HEK293 (cell line): ENCODE data around the gene MCTP1.
A peak's percentile ranks its signal among the peaks of the same experiment; 100 is the strongest.

Experiments used
- ELK4 ChIP-seq: IDR thresholded peaks from 2 replicates; pipeline ENCODE4 v1.6.1; 2011; ENCODE audit warnings: mild to moderate bottlenecking, low read depth, low read length, borderline replicate concordance
- FEZF1 ChIP-seq: fragments of 450-650 bp; formaldehyde crosslinking; IDR thresholded peaks from 2 replicates; pipeline ENCODE4 v1.5.1; 2016; ENCODE audit warnings: missing biosample characterization, missing genetic modification characterization
- HOXD13 ChIP-seq: sonication (generic); formaldehyde crosslinking; IDR thresholded peaks from 2 replicates; pipeline ENCODE4 v1.8.0; 2022; ENCODE audit warnings: missing genetic modification reagents, borderline replicate concordance
- IKZF3 ChIP-seq: fragments of 450-650 bp; IDR thresholded peaks from 2 replicates; pipeline ENCODE4 v1.5.0; 2018; ENCODE audit warnings: missing biosample characterization, mild to moderate bottlenecking, missing genetic modification characterization, moderate library complexity
- KLF1 ChIP-seq: fragments of 450-650 bp; formaldehyde crosslinking; IDR thresholded peaks from 2 replicates; pipeline ENCODE4 v1.5.1; 2016; ENCODE audit warnings: missing biosample characterization, missing genetic modification characterization
- KLF10 ChIP-seq: fragments of 450-650 bp; IDR thresholded peaks from 2 replicates; pipeline ENCODE4 v1.5.1; 2018; ENCODE audit warnings: missing biosample characterization, mild to moderate bottlenecking, missing genetic modification characterization
- KLF7 ChIP-seq: fragments of 450-650 bp; formaldehyde crosslinking; IDR thresholded peaks from 2 replicates; pipeline ENCODE4 v1.5.1; 2016; ENCODE audit warnings: missing biosample characterization, missing genetic modification characterization, borderline replicate concordance
- ZBTB6 ChIP-seq: fragments of 450-650 bp; formaldehyde crosslinking; IDR thresholded peaks from 2 replicates; pipeline ENCODE4 v1.5.1; 2017; ENCODE audit warnings: missing biosample characterization, missing genetic modification characterization
- ZBTB8A ChIP-seq: fragments of 450-650 bp; formaldehyde crosslinking; IDR thresholded peaks from 2 replicates; pipeline ENCODE4 v1.5.1; 2016; ENCODE audit warnings: missing biosample characterization, missing genetic modification characterization
- ZEB2 ChIP-seq: fragments of 450-650 bp; formaldehyde crosslinking; IDR thresholded peaks from 2 replicates; pipeline ENCODE4 v1.5.1; 2016; ENCODE audit warnings: missing biosample characterization, missing genetic modification characterization
- ZFHX2 ChIP-seq: fragments of 450-650 bp; formaldehyde crosslinking; conservative IDR thresholded peaks from 2 replicates; pipeline ENCODE4 v1.5.1; 2016; ENCODE audit warnings: missing biosample characterization, missing genetic modification characterization
- ZFP37 ChIP-seq: fragments of 450-650 bp; formaldehyde crosslinking; IDR thresholded peaks from 2 replicates; pipeline ENCODE4 v1.5.1; 2016; ENCODE audit warnings: missing biosample characterization, missing genetic modification characterization
- ZIC2 ChIP-seq: fragments of 450-650 bp; formaldehyde crosslinking; IDR thresholded peaks from 2 replicates; pipeline ENCODE4 v1.5.1; 2016; ENCODE audit warnings: missing biosample characterization, missing genetic modification characterization
- ZNF341 ChIP-seq: fragments of 450-650 bp; formaldehyde crosslinking; IDR thresholded peaks from 2 replicates; pipeline ENCODE4; 2016; ENCODE audit warnings: low read depth, missing biosample characterization, missing genetic modification characterization
- ZNF394 ChIP-seq: fragments of 450-650 bp; formaldehyde crosslinking; IDR thresholded peaks from 2 replicates; pipeline ENCODE4 v1.5.1; 2016; ENCODE audit warnings: missing biosample characterization, missing genetic modification characterization, mild to moderate bottlenecking, moderate library complexity, borderline replicate concordance
- ZNF501 ChIP-seq: fragments of 450-650 bp; formaldehyde crosslinking; IDR thresholded peaks from 2 replicates; pipeline ENCODE4 v1.5.1; 2016; ENCODE audit warnings: missing biosample characterization, missing genetic modification characterization
- ZNF514 ChIP-seq: fragments of 450-650 bp; formaldehyde crosslinking; IDR thresholded peaks from 2 replicates; pipeline ENCODE4 v1.5.1; 2016; ENCODE audit warnings: missing biosample characterization, missing genetic modification characterization
- ZNF558 ChIP-seq: fragments of 450-650 bp; formaldehyde crosslinking; IDR thresholded peaks from 2 replicates; pipeline ENCODE4 v1.5.1; 2016; ENCODE audit warnings: missing biosample characterization, missing genetic modification characterization
- ZNF692 ChIP-seq: fragments of 450-650 bp; formaldehyde crosslinking; IDR thresholded peaks from 2 replicates; pipeline ENCODE4 v1.5.1; 2016; ENCODE audit warnings: missing biosample characterization, missing genetic modification characterization
- ZNF701 ChIP-seq: fragments of 450-650 bp; formaldehyde crosslinking; IDR thresholded peaks from 2 replicates; pipeline ENCODE4 v1.5.1; 2016; ENCODE audit warnings: missing biosample characterization, missing genetic modification characterization
- ZNF76 ChIP-seq: fragments of 450-650 bp; formaldehyde crosslinking; IDR thresholded peaks from 2 replicates; pipeline ENCODE4; 2016; ENCODE audit warnings: low read depth, missing biosample characterization, missing genetic modification characterization, borderline replicate concordance
- ZNF777 ChIP-seq: fragments of 450-650 bp; formaldehyde crosslinking; IDR thresholded peaks from 2 replicates; pipeline ENCODE4 v1.5.1; 2017; ENCODE audit warnings: missing biosample characterization, missing genetic modification characterization, borderline replicate concordance
- ZNF837 ChIP-seq: fragments of 450-650 bp; formaldehyde crosslinking; IDR thresholded peaks from 2 replicates; pipeline ENCODE4 v1.5.1; 2016; ENCODE audit warnings: missing biosample characterization, missing genetic modification characterization
- TF ChIP-seq, protein P1 (sequence below): fragments of 450-650 bp; formaldehyde crosslinking; IDR thresholded peaks from 2 replicates; pipeline ENCODE4 v1.5.1; 2016; ENCODE audit warnings: missing biosample characterization, missing genetic modification characterization
- TF ChIP-seq, protein P2 (sequence below): fragments of 450-650 bp; formaldehyde crosslinking; IDR thresholded peaks from 2 replicates; pipeline ENCODE4 v1.5.1; 2017; ENCODE audit warnings: missing biosample characterization, missing genetic modification characterization
- TF ChIP-seq, protein P3 (sequence below): fragments of 450-650 bp; formaldehyde crosslinking; IDR thresholded peaks from 2 replicates; pipeline ENCODE4 v1.5.1; 2016; ENCODE audit warnings: missing biosample characterization, missing genetic modification characterization
- TF ChIP-seq, protein P4 (sequence below): fragments of 450-650 bp; formaldehyde crosslinking; IDR thresholded peaks from 2 replicates; pipeline ENCODE4 v1.5.1; 2017; ENCODE audit warnings: missing biosample characterization, missing genetic modification characterization

The MCTP1 gene

GRCh38 chr5:95283761-95284571, 928 bp downstream of the MCTP1 start (continued):
- TF ChIP-seq, protein P1, sequence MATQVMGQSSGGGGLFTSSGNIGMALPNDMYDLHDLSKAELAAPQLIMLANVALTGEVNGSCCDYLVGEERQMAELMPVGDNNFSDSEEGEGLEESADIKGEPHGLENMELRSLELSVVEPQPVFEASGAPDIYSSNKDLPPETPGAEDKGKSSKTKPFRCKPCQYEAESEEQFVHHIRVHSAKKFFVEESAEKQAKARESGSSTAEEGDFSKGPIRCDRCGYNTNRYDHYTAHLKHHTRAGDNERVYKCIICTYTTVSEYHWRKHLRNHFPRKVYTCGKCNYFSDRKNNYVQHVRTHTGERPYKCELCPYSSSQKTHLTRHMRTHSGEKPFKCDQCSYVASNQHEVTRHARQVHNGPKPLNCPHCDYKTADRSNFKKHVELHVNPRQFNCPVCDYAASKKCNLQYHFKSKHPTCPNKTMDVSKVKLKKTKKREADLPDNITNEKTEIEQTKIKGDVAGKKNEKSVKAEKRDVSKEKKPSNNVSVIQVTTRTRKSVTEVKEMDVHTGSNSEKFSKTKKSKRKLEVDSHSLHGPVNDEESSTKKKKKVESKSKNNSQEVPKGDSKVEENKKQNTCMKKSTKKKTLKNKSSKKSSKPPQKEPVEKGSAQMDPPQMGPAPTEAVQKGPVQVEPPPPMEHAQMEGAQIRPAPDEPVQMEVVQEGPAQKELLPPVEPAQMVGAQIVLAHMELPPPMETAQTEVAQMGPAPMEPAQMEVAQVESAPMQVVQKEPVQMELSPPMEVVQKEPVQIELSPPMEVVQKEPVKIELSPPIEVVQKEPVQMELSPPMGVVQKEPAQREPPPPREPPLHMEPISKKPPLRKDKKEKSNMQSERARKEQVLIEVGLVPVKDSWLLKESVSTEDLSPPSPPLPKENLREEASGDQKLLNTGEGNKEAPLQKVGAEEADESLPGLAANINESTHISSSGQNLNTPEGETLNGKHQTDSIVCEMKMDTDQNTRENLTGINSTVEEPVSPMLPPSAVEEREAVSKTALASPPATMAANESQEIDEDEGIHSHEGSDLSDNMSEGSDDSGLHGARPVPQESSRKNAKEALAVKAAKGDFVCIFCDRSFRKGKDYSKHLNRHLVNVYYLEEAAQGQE (tag by site-specific recombination) = peak; percentile 53
- peak; percentile 79 for TF ChIP-seq ZNF777 (tag by site-specific recombination)
- TF ChIP-seq, protein P2, sequence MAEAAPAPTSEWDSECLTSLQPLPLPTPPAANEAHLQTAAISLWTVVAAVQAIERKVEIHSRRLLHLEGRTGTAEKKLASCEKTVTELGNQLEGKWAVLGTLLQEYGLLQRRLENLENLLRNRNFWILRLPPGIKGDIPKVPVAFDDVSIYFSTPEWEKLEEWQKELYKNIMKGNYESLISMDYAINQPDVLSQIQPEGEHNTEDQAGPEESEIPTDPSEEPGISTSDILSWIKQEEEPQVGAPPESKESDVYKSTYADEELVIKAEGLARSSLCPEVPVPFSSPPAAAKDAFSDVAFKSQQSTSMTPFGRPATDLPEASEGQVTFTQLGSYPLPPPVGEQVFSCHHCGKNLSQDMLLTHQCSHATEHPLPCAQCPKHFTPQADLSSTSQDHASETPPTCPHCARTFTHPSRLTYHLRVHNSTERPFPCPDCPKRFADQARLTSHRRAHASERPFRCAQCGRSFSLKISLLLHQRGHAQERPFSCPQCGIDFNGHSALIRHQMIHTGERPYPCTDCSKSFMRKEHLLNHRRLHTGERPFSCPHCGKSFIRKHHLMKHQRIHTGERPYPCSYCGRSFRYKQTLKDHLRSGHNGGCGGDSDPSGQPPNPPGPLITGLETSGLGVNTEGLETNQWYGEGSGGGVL (tag by site-specific recombination) = peak; percentile 80
- TF ChIP-seq ZNF692 (tag by site-specific recombination) = peak; percentile 85
- TF ChIP-seq ZNF514 (tag by site-specific recombination) = no peak
- TF ChIP-seq IKZF3 = peak; percentile 53; the same call in 1 of the 2 replicates
- no peak for TF ChIP-seq ZNF558 (tag by site-specific recombination)
- TF ChIP-seq ZEB2 = peak; percentile 88
- TF ChIP-seq ZNF501 (tag by site-specific recombination) = peak; percentile 87
- peak; percentile 73 for TF ChIP-seq ZNF394
- TF ChIP-seq, protein P3, sequence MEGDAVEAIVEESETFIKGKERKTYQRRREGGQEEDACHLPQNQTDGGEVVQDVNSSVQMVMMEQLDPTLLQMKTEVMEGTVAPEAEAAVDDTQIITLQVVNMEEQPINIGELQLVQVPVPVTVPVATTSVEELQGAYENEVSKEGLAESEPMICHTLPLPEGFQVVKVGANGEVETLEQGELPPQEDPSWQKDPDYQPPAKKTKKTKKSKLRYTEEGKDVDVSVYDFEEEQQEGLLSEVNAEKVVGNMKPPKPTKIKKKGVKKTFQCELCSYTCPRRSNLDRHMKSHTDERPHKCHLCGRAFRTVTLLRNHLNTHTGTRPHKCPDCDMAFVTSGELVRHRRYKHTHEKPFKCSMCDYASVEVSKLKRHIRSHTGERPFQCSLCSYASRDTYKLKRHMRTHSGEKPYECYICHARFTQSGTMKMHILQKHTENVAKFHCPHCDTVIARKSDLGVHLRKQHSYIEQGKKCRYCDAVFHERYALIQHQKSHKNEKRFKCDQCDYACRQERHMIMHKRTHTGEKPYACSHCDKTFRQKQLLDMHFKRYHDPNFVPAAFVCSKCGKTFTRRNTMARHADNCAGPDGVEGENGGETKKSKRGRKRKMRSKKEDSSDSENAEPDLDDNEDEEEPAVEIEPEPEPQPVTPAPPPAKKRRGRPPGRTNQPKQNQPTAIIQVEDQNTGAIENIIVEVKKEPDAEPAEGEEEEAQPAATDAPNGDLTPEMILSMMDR = peak; percentile 96
- peak; percentile 99 for TF ChIP-seq ZNF341 (tag by site-specific recombination)
- TF ChIP-seq ZFHX2 (tag by site-specific recombination) = peak; percentile 78
- TF ChIP-seq ZBTB6 = 0 out of 2 replicates have a peak, but pooled peaks have one; percentile 17
- no peak for TF ChIP-seq ZNF76 (tag by site-specific recombination)
- TF ChIP-seq ZNF701 = no peak
- TF ChIP-seq ZIC2 (tag by site-specific recombination) = peak; percentile 95
- TF ChIP-seq KLF7 (tag by site-specific recombination) = no peak
- TF ChIP-seq, protein P4, sequence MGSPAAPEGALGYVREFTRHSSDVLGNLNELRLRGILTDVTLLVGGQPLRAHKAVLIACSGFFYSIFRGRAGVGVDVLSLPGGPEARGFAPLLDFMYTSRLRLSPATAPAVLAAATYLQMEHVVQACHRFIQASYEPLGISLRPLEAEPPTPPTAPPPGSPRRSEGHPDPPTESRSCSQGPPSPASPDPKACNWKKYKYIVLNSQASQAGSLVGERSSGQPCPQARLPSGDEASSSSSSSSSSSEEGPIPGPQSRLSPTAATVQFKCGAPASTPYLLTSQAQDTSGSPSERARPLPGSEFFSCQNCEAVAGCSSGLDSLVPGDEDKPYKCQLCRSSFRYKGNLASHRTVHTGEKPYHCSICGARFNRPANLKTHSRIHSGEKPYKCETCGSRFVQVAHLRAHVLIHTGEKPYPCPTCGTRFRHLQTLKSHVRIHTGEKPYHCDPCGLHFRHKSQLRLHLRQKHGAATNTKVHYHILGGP (tag by site-specific recombination) = no peak
- no peak for TF ChIP-seq HOXD13 (CRISPR knock-in tag)
- 0 out of 2 replicates have a peak, but pooled peaks have one; percentile 10 for TF ChIP-seq KLF10
- TF ChIP-seq KLF1 (tag by site-specific recombination) = peak; percentile 78
- no peak for TF ChIP-seq FEZF1 (tag by site-specific recombination)
- peak; percentile 66; the same call in 1 of the 2 replicates for TF ChIP-seq ZFP37
- no peak for TF ChIP-seq ELK4
- peak; percentile 72 for TF ChIP-seq ZBTB8A (tag by site-specific recombination)
- TF ChIP-seq ZNF837 (tag by site-specific recombination) = 0 out of 2 replicates have a peak, but pooled peaks have one; percentile 24
